T-helper 2 cell treated with Interferon-gamma antibody and Interleukin-4, amounts not matched to agents 100 ng/mL and 5 ng/mL, for 36 hours (primary cell): ENCODE data around the gene TNFRSF1B. TPM values are rescaled to one million over a fixed set of nuclear protein-coding genes. Genes with fewer than 3 reads are reported as not detected.
"Not testable (repeated sequence)": the region's sequence is repeated elsewhere in the genome, so short reads cannot be mapped to it uniquely, and the experiment has no call there.

Experiments used
- intact Hi-C: fragments of 100-400 bp; cut with micrococcal nuclease; formaldehyde crosslinking; loops from one replicate; pipeline ENCODE4 v1.15.1; 2023
- total RNA-seq: library from RNA; stranded (reverse); gene quantifications from 2 replicates; pipeline ENCODE4 v1.2.3, GENCODE V29; 2022

The TNFRSF1B gene
- total RNA-seq, 1 donor from 2014 or later, result 170 TPM

GRCh38 chr1:12206792-12207424 lies 40.1 kb downstream of the TNFRSF1B start:
- intact Hi-C loops, result loop anchor here (5.0 kb wide), 1 partner anchor 40 kb away; the partner anchor contains the start of gene TNFRSF1B

GRCh38 chr1:12208271-12208670 lies 41.5 kb downstream of the TNFRSF1B start:
- intact Hi-C loops, result loop anchor here (5.0 kb wide), 1 partner anchor 41 kb away; the partner anchor contains the start of gene TNFRSF1B

- intact Hi-C loops, result loop anchor here (1.0 to 5.0 kb wide), 2 partner anchors 42 to 85 kb away; partner anchors contain the start of gene TNFRSF1B
Measured at GRCh38 chr1:12208764-12209494, 42.1 kb downstream of the TNFRSF1B start.

GRCh38 chr1:12209495-12209832 lies 42.7 kb downstream of the TNFRSF1B start:
- intact Hi-C loops, result loop anchor here (1.0 to 5.0 kb wide), 2 partner anchors 42 to 85 kb away; partner anchors contain the start of gene TNFRSF1B

GRCh38 chr1:12215118-12215961 lies 48.5 kb downstream of the TNFRSF1B start:
- intact Hi-C loops, result no loop called here

GRCh38 chr1:12219800-12220199 lies 53.0 kb downstream of the TNFRSF1B start:
- intact Hi-C loops, result no loop called here

- intact Hi-C loops, result no loop called here
Measured at GRCh38 chr1:12220890-12221289, 54.1 kb downstream of the TNFRSF1B start.

GRCh38 chr1:12222700-12223099 lies 55.9 kb downstream of the TNFRSF1B start:
- intact Hi-C loops, result not testable (repeated sequence)

GRCh38 chr1:12224092-12224491 lies 57.3 kb downstream of the TNFRSF1B start:
- intact Hi-C loops, result not testable (repeated sequence)

GRCh38 chr1:12228979-12229378 lies 62.2 kb downstream of the TNFRSF1B start:
- intact Hi-C loops, result loop anchor here (2.0 to 5.0 kb wide), 2 partner anchors 388 to 430 kb away; partner anchors contain the start of gene DHRS3

GRCh38 chr1:12229386-12229834 lies 62.6 kb downstream of the TNFRSF1B start:
- intact Hi-C loops, result loop anchor here (2.0 to 5.0 kb wide), 2 partner anchors 388 to 429 kb away; partner anchors contain the start of gene DHRS3

- intact Hi-C loops, result loop anchor here (2.0 to 5.0 kb wide), 3 partner anchors 37 to 429 kb away; partner anchors contain the start of gene DHRS3
Measured at GRCh38 chr1:12229835-12230548, 63.2 kb downstream of the TNFRSF1B start, which contains the start of gene VPS13D. Gene VPS13D, plus strand, starts transcription at chr1:12230030. Its CDS starts 4,237 bp downstream, at chr1:12234267.

GRCh38 chr1:12230549-12231275 lies 63.9 kb downstream of the TNFRSF1B start:
- intact Hi-C loops, result loop anchor here (2.0 kb wide), 1 partner anchor 36 kb away; no protein-coding TSS in a partner anchor

- intact Hi-C loops, result loop anchor here (2.0 kb wide), 1 partner anchor 36 kb away; no protein-coding TSS in a partner anchor
Measured at GRCh38 chr1:12231276-12231595, 64.4 kb downstream of the TNFRSF1B start.

GRCh38 chr1:12232221-12232620 lies 65.4 kb downstream of the TNFRSF1B start:
- intact Hi-C loops, result no loop called here

GRCh38 chr1:12244078-12244477 lies 77.3 kb downstream of the TNFRSF1B start:
- intact Hi-C loops, result no loop called here

- intact Hi-C loops, result no loop called here
Measured at GRCh38 chr1:12244585-12244984, 77.8 kb downstream of the TNFRSF1B start.

- intact Hi-C loops, result no loop called here
Measured at GRCh38 chr1:12245116-12245515, 78.3 kb downstream of the TNFRSF1B start.

GRCh38 chr1:12245733-12246132 lies 78.9 kb downstream of the TNFRSF1B start:
- intact Hi-C loops, result no loop called here

- intact Hi-C loops, result no loop called here
Measured at GRCh38 chr1:12246584-12246983, 79.8 kb downstream of the TNFRSF1B start.
